Measurements from ENCODE around the gene STPG4.

DNA sequence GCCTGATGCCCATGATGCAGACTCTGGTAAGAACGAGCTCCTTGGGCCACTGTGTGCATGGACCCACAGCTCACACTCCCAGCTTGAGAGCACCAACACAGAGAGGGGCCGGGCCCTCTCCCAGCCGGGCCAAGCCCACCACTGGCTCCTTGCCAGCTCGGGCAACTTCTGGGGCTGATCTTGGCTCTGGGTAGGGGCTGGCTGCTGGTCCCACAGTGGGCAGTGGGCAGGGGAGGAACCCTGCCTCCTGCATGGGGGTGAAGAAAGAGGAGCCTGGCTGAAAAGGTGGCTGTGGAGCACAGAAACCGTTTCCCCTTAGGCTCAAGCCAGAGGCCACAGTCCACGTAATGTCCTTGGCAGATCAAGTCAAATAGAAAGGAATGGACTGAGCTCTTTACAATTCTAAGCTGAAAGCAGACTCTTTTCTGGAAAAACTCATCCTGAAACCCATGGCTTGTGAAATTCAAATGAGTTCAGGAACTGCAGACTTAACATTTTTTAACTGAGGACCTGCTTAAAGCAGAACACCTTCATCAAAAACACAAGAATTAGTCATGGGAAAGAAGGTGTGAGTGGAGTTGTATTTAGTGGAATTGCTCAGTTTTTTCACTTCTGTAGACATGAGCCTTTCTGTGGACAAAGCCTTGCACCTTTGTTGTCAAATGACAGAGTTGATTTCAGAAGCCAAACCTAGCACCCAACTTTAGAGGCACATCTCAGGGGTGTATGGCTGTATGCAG, 104.9 kb downstream of the STPG4 start:
- TF ChIP-seq, protein P1, sequence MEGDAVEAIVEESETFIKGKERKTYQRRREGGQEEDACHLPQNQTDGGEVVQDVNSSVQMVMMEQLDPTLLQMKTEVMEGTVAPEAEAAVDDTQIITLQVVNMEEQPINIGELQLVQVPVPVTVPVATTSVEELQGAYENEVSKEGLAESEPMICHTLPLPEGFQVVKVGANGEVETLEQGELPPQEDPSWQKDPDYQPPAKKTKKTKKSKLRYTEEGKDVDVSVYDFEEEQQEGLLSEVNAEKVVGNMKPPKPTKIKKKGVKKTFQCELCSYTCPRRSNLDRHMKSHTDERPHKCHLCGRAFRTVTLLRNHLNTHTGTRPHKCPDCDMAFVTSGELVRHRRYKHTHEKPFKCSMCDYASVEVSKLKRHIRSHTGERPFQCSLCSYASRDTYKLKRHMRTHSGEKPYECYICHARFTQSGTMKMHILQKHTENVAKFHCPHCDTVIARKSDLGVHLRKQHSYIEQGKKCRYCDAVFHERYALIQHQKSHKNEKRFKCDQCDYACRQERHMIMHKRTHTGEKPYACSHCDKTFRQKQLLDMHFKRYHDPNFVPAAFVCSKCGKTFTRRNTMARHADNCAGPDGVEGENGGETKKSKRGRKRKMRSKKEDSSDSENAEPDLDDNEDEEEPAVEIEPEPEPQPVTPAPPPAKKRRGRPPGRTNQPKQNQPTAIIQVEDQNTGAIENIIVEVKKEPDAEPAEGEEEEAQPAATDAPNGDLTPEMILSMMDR (IDR thresholded peaks at IDR 0.05): no peak
- TF ChIP-seq POLR2A (IDR thresholded peaks at IDR 0.05): no peak
